Lower leg skin (tissue), 4 donors: Measurements from ENCODE around the gene TRIM9. TPM values are rescaled to one million over a fixed set of nuclear protein-coding genes. Genes with fewer than 3 reads are reported as not detected.
"Not testable (repeated sequence)": the region's sequence is repeated elsewhere in the genome, so short reads cannot be mapped to it uniquely, and the experiment has no call there.

Source experiments
- DNase-seq, 2 donors: peaks; one replicate each; pipeline ENCODE4 v3.0.0-alpha.2; 2019; ENCODE audit warnings: low spot score in 2 of 2
- H3K4me3 ChIP-seq: fragments of 200-600 bp; sonication (generic); 2 replicates; pipeline ENCODE4 v1.5.1; 2017; ENCODE audit warnings: mild to moderate bottlenecking, low read depth; ENCODE audit not compliant: poor library complexity, severe bottlenecking
- POLR2A ChIP-seq, 2 donors: fragments of 450-650 bp; IDR thresholded peaks; one replicate each; pipeline ENCODE4 v1.6.1; 2016 to 2017; ENCODE audit warnings: antibody characterized with exemption in 2 of 2, mild to moderate bottlenecking in 1 of 2, moderate library complexity in 1 of 2
- WGBS, 2 donors: methylation state at CpG; one replicate each; pipeline ENCODE4 v1.1.5; 2018; 5-methylcytosine and 5-hydroxymethylcytosine counted together
- intact Hi-C: fragments of 100-400 bp; cut with DNase I; formaldehyde crosslinking; loops from one replicate; pipeline ENCODE4 v1.15.0; 2023; ENCODE audit warnings: low total_unique reads
- total RNA-seq, 4 donors: library from RNA; depleted of rRNA; stranded (reverse); fragments of >200 nt; gene quantifications; one replicate each; pipeline ENCODE4 v1.1.0, GENCODE V29; 2016
- TF ChIP-seq, protein P1 (sequence below), 3 donors: fragments of 450-650 bp; IDR thresholded peaks; one replicate each; pipeline ENCODE4 v1.5.1; 2016; ENCODE audit warnings: antibody characterized with exemption in 3 of 3, mild to moderate bottlenecking in 3 of 3, moderate library complexity in 2 of 3

Gene TRIM9
- total RNA-seq, 4 donors from 2014 or later, result 0.76 to 3.0 (median 1.4) TPM

- no peak overlapping the region for H3K4me3 ChIP-seq
- intact Hi-C loops, result no loop called here
- no peak for TF ChIP-seq POLR2A (IDR thresholded peaks at IDR 0.05)
- TF ChIP-seq, protein P1, sequence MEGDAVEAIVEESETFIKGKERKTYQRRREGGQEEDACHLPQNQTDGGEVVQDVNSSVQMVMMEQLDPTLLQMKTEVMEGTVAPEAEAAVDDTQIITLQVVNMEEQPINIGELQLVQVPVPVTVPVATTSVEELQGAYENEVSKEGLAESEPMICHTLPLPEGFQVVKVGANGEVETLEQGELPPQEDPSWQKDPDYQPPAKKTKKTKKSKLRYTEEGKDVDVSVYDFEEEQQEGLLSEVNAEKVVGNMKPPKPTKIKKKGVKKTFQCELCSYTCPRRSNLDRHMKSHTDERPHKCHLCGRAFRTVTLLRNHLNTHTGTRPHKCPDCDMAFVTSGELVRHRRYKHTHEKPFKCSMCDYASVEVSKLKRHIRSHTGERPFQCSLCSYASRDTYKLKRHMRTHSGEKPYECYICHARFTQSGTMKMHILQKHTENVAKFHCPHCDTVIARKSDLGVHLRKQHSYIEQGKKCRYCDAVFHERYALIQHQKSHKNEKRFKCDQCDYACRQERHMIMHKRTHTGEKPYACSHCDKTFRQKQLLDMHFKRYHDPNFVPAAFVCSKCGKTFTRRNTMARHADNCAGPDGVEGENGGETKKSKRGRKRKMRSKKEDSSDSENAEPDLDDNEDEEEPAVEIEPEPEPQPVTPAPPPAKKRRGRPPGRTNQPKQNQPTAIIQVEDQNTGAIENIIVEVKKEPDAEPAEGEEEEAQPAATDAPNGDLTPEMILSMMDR (IDR thresholded peaks at IDR 0.05), result no peak
- 86 to 87% methylated on average over 5 of the region's 5 CpGs for WGBS, 2 donors
- no peak for DNase-seq
Measured at GRCh38 chr14:51002406-51002999, 92.4 kb downstream of the TRIM9 start.

DNA sequence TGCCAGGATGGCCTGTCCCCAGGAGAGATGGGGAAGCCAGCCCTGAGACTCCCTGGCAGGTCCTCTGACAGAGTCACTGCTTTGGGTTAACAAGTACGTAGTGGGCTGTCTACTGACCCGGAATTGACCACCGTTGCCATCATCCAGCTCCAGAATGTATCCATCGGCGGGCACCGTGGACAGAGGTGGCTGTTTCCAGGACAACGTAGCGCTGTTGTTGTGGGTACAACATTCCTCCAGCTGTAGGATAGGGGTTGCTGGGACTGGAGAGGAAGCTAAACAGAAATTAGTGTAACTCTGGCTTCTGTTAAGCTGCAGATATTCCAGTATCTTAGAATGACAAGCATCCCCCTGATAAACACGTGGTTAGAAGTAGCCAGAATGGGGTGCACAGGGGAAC, 94.3 kb downstream of the TRIM9 start:
- no peak for DNase-seq
- no peak overlapping the region for H3K4me3 ChIP-seq
- TF ChIP-seq, protein P1 (IDR thresholded peaks at IDR 0.05), result no peak
- TF ChIP-seq POLR2A (IDR thresholded peaks at IDR 0.05), result no peak
- intact Hi-C loops, result no loop called here
- WGBS, 2 donors, result 91 to 94% methylated on average over 9 of the region's 9 CpGs

DNA sequence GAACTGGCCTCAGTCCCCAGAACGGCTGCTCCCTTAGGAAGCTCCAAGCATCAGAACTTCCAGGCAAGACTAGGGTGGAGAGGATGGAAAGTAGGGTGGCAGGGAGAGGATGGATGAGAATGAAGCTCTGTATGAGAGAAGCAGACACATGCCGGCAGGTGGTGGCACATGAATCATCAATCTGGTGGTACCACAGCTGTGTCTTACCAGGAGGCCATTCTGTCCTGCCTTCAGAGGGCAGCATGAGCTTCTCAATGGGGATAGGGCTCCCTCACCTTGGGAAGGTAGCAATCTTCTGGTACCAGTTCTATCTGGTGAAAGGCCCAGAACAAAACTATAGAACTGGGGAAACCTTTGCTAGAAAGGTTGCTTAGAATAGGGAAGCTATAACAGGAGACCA, 95.2 kb downstream of the TRIM9 start:
- WGBS, 2 donors, result 82 to 92% methylated on average over 2 of the region's 2 CpGs
- no peak overlapping the region for H3K4me3 ChIP-seq
- TF ChIP-seq, protein P1 (IDR thresholded peaks at IDR 0.05), result no peak
- no peak for TF ChIP-seq POLR2A (IDR thresholded peaks at IDR 0.05)
- no peak for DNase-seq
- intact Hi-C loops, result no loop called here

- intact Hi-C loops, result no loop called here
Measured at GRCh38 chr14:50998612-50999011, 96.3 kb downstream of the TRIM9 start.

GRCh38 chr14:50997712-50998111, 97.2 kb downstream of the TRIM9 start:
- 87 to 92% methylated on average over 9 of the region's 9 CpGs for WGBS, 2 donors
- DNase-seq, result no peak
- no peak overlapping the region for H3K4me3 ChIP-seq
- intact Hi-C loops, result no loop called here
- TF ChIP-seq, protein P1 (IDR thresholded peaks at IDR 0.05), result no peak
- no peak for TF ChIP-seq POLR2A (IDR thresholded peaks at IDR 0.05)

More at GRCh38 chr14:50998612-50999011, 96.3 kb downstream of the TRIM9 start:
- no peak overlapping the region for H3K4me3 ChIP-seq
- 77 to 89% methylated on average over 4 of the region's 4 CpGs for WGBS, 2 donors
- TF ChIP-seq POLR2A (IDR thresholded peaks at IDR 0.05), result no peak
- TF ChIP-seq, protein P1 (IDR thresholded peaks at IDR 0.05), result no peak
- no peak for DNase-seq

DNA sequence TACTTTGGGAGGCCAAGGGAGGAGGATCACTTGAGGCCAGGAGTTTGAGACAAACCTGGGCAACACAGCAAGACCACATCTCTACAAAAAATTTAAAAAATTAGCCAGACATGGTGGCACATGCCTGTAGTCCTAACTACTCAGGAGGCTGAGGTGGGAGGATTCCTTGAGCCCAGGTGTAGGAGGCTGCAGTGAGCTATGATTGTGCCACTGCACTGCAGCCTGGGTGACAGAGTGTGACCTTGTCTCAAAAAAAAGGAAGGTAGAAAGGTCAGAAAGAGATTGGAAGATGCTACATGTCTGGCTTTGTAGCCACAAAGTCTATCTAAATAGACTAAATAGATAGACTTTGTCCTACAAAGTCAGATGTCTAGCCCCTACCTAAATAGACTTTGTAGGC, 100.7 kb downstream of the TRIM9 start:
- DNase-seq, H3K4me3 ChIP-seq, intact Hi-C loops: not testable (repeated sequence)
